Keratinocyte (primary cell): ENCODE data around the gene PHOX2A. TPM values are rescaled to one million over a fixed set of nuclear protein-coding genes. Genes with fewer than 3 reads are reported as not detected.

Source experiments
- DNase-seq: peaks from one replicate; pipeline ENCODE4 v3.0.0-alpha.2; 2011; ENCODE audit warnings: low read depth, missing footprints, low spot score
- FAIRE-seq: peaks from 2 replicates; lab custom pipeline; 2011; peaks lifted over from hg19 to GRCh38; lab: Jason Lieb, UNC
- H2AFZ ChIP-seq: 2 replicates; pipeline ENCODE4 v1.6.0; 2012; ENCODE audit warnings: low read length, control low read depth, inconsistent platforms; ENCODE audit not compliant: control insufficient read depth
- H3K27ac ChIP-seq: 2 replicates; pipeline ENCODE4 v1.5.1; 2011; ENCODE audit warnings: low read length; ENCODE audit not compliant: control insufficient read depth, insufficient read depth
- H3K27me3 ChIP-seq: 3 replicates; pipeline ENCODE4 v1.6.0; 2011; ENCODE audit warnings: low read length; ENCODE audit not compliant: control insufficient read depth, insufficient read depth; ENCODE audit errors: extremely low read depth
- H3K36me3 ChIP-seq, 2 experiments: 2 replicates in 1 of 2; 3 replicates in 1 of 2; pipeline ENCODE4 v1.5.1; 2011; ENCODE audit warnings: low read length in 2 of 2, mild to moderate bottlenecking in 1 of 2; ENCODE audit not compliant: control insufficient read depth in 2 of 2, insufficient read depth in 2 of 2; ENCODE audit errors: extremely low read depth in 1 of 2
- H3K4me1 ChIP-seq: 3 replicates; pipeline ENCODE4 v1.5.1; 2011; ENCODE audit warnings: low read length; ENCODE audit not compliant: control insufficient read depth, insufficient read depth; ENCODE audit errors: extremely low read depth
- H3K4me2 ChIP-seq: 3 replicates; pipeline ENCODE4 v1.6.0; 2011; ENCODE audit warnings: low read depth, low read length; ENCODE audit not compliant: control insufficient read depth, insufficient read depth; ENCODE audit errors: extremely low read depth
- H3K4me3 ChIP-seq, 3 experiments: fragments of 200-600 bp in 1 of 3; sonication (generic) in 1 of 3; 2 replicates in 2 of 3; 3 replicates in 1 of 3; pipeline ENCODE4 v1.5.1; 2011 to 2016; ENCODE audit warnings: low read length in 3 of 3, mild to moderate bottlenecking in 3 of 3, control low read depth in 2 of 3, inconsistent platforms in 1 of 3, low read depth in 1 of 3, mixed read lengths in 1 of 3, mixed run types in 1 of 3, moderate library complexity in 1 of 3; ENCODE audit not compliant: control insufficient read depth in 2 of 3, insufficient read depth in 2 of 3; ENCODE audit errors: extremely low read depth in 1 of 3
- H3K79me2 ChIP-seq: 2 replicates; pipeline ENCODE4 v1.6.0; 2012; ENCODE audit warnings: low read length; ENCODE audit not compliant: control insufficient read depth, insufficient read depth
- H3K9ac ChIP-seq: 3 replicates; pipeline ENCODE4 v1.6.0; 2011; ENCODE audit warnings: low read length; ENCODE audit not compliant: control insufficient read depth, insufficient read depth; ENCODE audit errors: extremely low read depth
- H3K9me1 ChIP-seq: 3 replicates; pipeline ENCODE4 v1.6.0; 2011; ENCODE audit warnings: low read length; ENCODE audit not compliant: control insufficient read depth, insufficient read depth; ENCODE audit errors: extremely low read depth
- H3K9me3 ChIP-seq: 2 replicates; pipeline ENCODE4 v1.5.1; 2012; ENCODE audit warnings: low read depth, low read length; ENCODE audit not compliant: control insufficient read depth
- H4K20me1 ChIP-seq: 3 replicates; pipeline ENCODE4 v1.6.0; 2011; ENCODE audit warnings: low read length; ENCODE audit not compliant: control insufficient read depth, insufficient read depth; ENCODE audit errors: extremely low read depth
- EZH2 ChIP-seq: IDR thresholded peaks from one replicate; pipeline ENCODE4 v1.6.1; 2012; ENCODE audit warnings: inconsistent platforms, mild to moderate bottlenecking, low read length, moderate library complexity
- dilution Hi-C: fragments of 300-500 bp; cut with MboI; formaldehyde crosslinking; loops from one replicate; pipeline ENCODE4 v1.7.0; 2020; ENCODE audit warnings: low sequenced_read_pairs; ENCODE audit not compliant: extremely low pct_ligation_motif_present
- polyA plus RNA-seq, 5 experiments: library from polyadenylated mRNA; depleted of rRNA in 3 of 5; stranded (reverse) in 3 of 5; stranded (forward) in 1 of 5; unstranded in 1 of 5; fragments of >200 nt; gene quantifications; 1 replicate in 1 of 5; 2 replicates in 3 of 5; 3 replicates in 1 of 5; pipeline versions ENCODE4 v1.2.1 to v1.2.3, GENCODE V29; 2011 to 2012; ENCODE audit warnings: missing spikeins in 2 of 5, low read depth in 1 of 5, low replicate concordance in 1 of 5
- TF ChIP-seq, protein P1 (sequence below), 3 experiments: IDR thresholded peaks in 1 of 3; conservative IDR thresholded peaks in 1 of 3; optimal IDR thresholded peaks in 1 of 3; 2 replicates in 2 of 3; 3 replicates in 1 of 3; pipeline versions ENCODE3 to v1.5.1; 2011; ENCODE audit warnings: low read length in 3 of 3, mild to moderate bottlenecking in 3 of 3, moderate library complexity in 2 of 3, control low read depth in 1 of 3, inconsistent platforms in 1 of 3; ENCODE audit not compliant: insufficient read depth in 2 of 3; ENCODE audit errors: extremely low read depth in 1 of 3

The PHOX2A gene
- polyA plus RNA-seq, 1 donor (not counting 4 experiments of a cell fraction or from before 2014, with no cell fraction given), result not detected

DNA sequence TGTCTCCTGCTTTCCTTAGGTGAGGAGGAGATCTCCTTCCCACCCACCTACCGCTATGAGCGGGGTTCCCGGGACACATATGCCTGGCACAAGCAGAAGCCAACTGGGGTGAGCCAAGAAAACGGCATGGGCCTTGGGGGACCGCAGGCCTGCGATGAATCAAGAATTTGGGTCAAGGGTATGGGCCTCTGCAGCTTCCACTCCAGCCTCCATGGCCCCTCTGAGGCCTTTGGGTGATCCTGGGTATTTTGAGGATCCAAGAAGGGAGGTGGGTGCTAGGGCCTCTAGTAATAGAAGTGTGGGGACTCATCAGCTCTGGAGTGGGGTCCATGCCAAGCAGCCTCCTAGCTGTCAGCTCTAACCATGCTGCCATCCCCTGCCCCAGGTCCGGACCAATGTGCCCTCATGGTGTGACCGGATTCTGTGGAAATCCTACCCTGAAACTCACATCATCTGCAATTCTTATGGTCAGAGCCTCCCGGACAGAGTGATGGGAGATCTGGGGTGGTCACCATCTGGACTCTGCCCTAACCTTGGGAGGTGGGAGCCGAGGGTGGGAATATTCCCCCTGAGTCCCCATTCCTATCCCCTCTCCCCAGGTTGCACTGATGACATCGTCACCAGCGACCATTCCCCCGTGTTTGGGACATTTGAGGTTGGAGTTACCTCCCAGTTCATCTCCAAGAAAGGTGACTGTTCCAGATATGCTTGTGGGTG, 10.8 kb downstream of the PHOX2A start:
- DNase-seq (no peak), FAIRE-seq (no peak)
- Histone ChIP-seq H3K79me2 (peaks cover 4% of the 10 kb centered on the region), H3K4me2 (no peak overlapping the region), H4K20me1 (peaks cover 3% of the 10 kb centered on the region), H3K9me3 (no peaks in the 10 kb centered on the region), H3K36me3 (peaks cover 62 to 66% of the 10 kb centered on the region in 2 experiments), H3K27ac (no peak overlapping the region), H2AFZ (no peak overlapping the region), H3K27me3 (no peaks in the 10 kb centered on the region), H3K4me1 (peaks cover 3% of the 10 kb centered on the region), H3K9ac (no peak overlapping the region), H3K9me1 (no peaks in the 10 kb centered on the region), H3K4me3 (no peak overlapping the region)
- dilution Hi-C loops, result no loop called here
- TF ChIP-seq, protein P1, sequence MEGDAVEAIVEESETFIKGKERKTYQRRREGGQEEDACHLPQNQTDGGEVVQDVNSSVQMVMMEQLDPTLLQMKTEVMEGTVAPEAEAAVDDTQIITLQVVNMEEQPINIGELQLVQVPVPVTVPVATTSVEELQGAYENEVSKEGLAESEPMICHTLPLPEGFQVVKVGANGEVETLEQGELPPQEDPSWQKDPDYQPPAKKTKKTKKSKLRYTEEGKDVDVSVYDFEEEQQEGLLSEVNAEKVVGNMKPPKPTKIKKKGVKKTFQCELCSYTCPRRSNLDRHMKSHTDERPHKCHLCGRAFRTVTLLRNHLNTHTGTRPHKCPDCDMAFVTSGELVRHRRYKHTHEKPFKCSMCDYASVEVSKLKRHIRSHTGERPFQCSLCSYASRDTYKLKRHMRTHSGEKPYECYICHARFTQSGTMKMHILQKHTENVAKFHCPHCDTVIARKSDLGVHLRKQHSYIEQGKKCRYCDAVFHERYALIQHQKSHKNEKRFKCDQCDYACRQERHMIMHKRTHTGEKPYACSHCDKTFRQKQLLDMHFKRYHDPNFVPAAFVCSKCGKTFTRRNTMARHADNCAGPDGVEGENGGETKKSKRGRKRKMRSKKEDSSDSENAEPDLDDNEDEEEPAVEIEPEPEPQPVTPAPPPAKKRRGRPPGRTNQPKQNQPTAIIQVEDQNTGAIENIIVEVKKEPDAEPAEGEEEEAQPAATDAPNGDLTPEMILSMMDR (optimal IDR thresholded peaks at IDR 0.05 in 1 of 3, IDR thresholded peaks at IDR 0.05 in 1 of 3, conservative IDR thresholded peaks at IDR 0.05 in 1 of 3; ENCODE audit: extremely low read depth in 1 of 3, insufficient read depth in 2 of 3, low read length in 3 of 3), result no peak
- no peak for TF ChIP-seq EZH2

DNA sequence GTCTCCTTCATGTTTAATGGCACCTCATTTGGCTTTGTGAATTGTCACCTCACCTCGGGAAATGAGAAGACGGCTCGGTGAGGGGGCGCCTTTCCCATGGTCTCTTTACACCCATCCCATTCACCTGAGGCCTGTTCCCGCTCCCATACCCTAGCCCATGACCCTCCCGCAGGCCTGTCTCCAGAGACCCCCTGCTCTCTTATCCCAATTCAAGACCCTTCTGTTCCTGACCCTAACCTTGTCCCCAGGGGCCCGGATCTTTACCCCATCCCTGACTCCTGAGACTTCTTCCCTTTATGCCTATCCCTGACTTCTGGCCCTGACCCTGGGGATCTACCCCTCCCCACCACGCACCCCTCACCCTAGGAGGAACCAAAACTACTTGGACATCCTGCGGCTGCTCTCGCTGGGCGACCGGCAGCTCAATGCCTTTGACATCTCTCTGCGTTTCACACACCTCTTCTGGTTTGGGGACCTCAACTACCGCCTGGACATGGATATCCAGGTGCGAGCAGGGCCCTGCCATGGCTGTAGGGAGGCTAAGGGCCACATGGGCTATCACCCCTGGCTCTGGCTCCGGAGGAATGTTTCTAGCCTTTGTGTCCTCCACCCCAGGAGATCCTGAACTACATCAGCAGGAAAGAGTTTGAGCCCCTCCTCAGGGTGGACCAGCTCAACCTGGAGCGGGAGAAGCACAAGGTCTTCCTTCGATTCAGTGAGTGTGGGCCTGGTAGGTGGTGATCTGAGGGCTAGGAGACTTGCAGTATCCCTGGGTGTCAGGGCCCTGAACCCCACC, 11.5 kb downstream of the PHOX2A start:
- H3K9me1 ChIP-seq, result no peaks in the 10 kb centered on the region
- H3K9ac ChIP-seq, result no peak overlapping the region
- H3K79me2 ChIP-seq, result peaks cover 10% of the 10 kb centered on the region
- H3K4me3 ChIP-seq, result no peak overlapping the region
- TF ChIP-seq EZH2, result no peak
- TF ChIP-seq, protein P1 (optimal IDR thresholded peaks at IDR 0.05 in 1 of 3, IDR thresholded peaks at IDR 0.05 in 1 of 3, conservative IDR thresholded peaks at IDR 0.05 in 1 of 3; ENCODE audit: extremely low read depth in 1 of 3, insufficient read depth in 2 of 3, low read length in 3 of 3), result no peak
- peaks cover 59 to 65% of the 10 kb centered on the region in 2 experiments for H3K36me3 ChIP-seq
- H3K4me2 ChIP-seq, result no peak overlapping the region
- H3K27ac ChIP-seq, result no peak overlapping the region
- H3K27me3 ChIP-seq, result no peaks in the 10 kb centered on the region
- no peak for FAIRE-seq
- H3K4me1 ChIP-seq, result no peaks in the 10 kb centered on the region
- dilution Hi-C loops, result no loop called here
- H3K9me3 ChIP-seq, result no peaks in the 10 kb centered on the region
- peaks cover 3% of the 10 kb centered on the region for H4K20me1 ChIP-seq
- no peak overlapping the region for H2AFZ ChIP-seq
- DNase-seq, result no peak
